ENCODE data around the gene USP2.
A peak's percentile ranks its signal among the peaks of the same experiment; 100 is the strongest.

The USP2 gene

DNA sequence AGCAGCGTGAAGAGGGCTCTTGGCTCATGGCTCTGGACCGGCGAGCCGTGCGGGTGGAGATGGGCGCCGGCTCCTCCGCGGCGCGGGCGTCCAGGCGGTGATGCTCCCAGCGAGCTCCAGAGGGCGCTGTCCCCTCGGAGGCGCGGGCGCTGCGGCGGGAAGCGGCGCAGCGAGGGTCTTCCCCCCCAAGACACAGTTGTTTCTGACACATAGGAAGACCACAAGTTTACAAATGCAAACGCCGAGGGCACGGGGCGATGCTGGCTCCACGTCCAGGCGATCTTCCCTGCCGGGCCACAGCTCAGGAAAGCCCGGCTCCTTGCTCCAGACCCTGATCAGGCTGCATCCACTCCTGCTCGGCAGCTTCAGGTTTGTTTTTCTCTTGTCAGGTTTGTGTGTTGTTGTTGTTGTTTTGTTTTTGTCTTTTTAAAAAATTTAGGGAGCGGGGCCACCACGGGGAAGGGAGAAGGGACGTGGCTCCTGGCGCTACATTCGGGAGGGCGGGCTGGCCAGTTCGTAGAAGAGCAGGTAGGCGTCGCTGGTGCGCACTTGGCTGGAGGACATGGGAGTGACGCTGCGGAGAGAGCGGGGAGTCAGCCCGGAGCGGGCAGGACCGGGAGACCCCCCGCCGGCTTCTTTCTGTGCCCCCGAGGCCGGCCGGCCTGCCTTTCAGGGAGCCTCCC lies 25.0 kb downstream of the USP2 start:
- peak overlapping the region; percentile 75 for H3K4me3 ChIP-seq (ENCODE audit: low read length)
- no peaks in the 10 kb centered on the region for H3K36me3 ChIP-seq (ENCODE audit: control insufficient read depth, low read depth, low read length)
- no peaks in the 10 kb centered on the region for H3K9me3 ChIP-seq (ENCODE audit: control insufficient read depth, low read depth, low read length)
- H3K27me3 ChIP-seq (ENCODE audit: control insufficient read depth, insufficient read depth, low read length): peaks cover 13% of the 10 kb centered on the region
- H3K9ac ChIP-seq (ENCODE audit: low read length): no peak overlapping the region
- H3K4me1 ChIP-seq (ENCODE audit: control insufficient read depth, low read depth, low read length): peaks cover 18% of the 10 kb centered on the region
- peak overlapping the region; percentile 63 for H3K27ac ChIP-seq (ENCODE audit: low read length)

DNA sequence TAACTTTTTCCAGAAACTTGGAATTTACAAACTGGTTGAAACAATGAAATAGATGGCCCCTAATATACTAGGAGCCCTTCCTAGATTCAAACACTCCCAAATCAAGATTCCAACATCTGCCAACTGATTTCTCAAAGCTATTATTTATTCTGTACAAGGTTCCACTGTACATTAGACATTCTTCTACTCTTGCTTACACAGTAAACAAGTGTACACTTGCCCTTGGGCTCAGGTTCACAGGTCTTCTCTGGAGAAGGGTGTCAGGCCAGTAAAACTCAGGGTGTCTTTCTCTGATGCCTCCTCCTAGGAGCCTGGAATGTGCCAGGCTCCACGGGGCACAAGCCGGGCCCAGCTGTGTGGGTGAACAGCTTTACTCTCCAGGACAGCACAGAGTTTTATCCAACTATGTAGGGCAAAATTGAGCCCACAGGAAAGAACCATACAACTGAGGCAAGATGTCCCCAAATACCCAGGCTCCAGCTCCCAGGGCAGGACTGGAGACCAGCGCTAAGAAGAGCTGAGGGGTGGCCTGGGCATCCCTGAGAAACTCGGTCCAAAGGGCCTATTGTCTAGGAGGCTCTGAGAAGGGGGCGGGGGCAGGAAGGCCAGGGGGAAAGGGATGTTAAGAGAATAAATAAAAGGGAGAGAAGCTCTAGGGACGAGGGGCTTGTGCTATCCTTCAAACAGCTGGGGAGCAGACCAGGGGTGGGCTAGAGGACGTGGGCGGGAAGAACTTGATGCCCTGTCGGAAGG lies 26.2 kb downstream of the USP2 start:
- Histone ChIP-seq H3K9me3 (ENCODE audit: control insufficient read depth, low read depth, low read length) (no peaks in the 10 kb centered on the region), H3K4me3 (ENCODE audit: low read length) (no peak overlapping the region), H3K4me1 (ENCODE audit: control insufficient read depth, low read depth, low read length) (peaks cover 8% of the 10 kb centered on the region), H3K9ac (ENCODE audit: low read length) (no peak overlapping the region), H3K27ac (ENCODE audit: low read length) (no peak overlapping the region), H3K36me3 (ENCODE audit: control insufficient read depth, low read depth, low read length) (no peaks in the 10 kb centered on the region), H3K27me3 (ENCODE audit: control insufficient read depth, insufficient read depth, low read length) (peaks cover 12% of the 10 kb centered on the region)

DNA sequence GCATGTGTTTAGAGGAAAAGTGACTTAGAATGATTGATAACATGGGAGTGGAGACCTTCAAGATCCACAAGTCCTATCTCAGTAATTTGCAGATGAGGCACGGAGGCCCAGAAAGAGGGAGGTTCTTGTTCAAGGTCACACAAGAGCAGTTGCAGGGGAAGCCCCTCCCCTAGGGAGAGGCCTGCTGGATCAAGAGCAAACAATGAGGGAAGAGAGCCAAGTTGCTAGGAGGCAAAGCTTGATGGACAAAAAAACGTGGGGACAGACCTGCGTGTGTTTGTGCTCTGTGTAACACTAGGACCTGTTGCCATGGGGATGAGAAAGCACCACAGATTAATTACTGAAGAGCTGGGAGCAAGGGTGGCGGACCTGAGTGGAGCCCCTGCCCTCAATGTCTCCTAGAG lies 28.6 kb downstream of the USP2 start:
- H3K4me3 ChIP-seq (ENCODE audit: low read length): no peak overlapping the region

DNA sequence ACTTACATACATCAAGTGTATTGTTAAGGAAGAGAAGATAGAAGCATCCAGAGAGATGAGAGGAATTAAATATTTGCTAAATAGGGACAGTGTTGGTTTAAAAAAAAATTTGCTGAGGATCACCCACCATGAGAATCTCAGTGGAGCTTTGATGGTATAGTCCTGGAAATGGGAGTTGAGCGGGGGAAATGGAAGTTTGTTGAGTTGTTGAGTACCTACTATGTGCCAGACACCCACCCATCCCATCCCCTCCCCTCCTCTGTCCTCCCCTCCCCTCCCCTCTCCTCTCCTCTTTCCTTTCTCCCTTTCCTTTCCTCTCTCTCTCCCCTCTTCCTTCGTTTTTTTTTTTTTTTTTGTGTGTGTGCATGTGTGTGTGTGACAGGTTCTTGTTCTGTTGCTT lies 30.3 kb downstream of the USP2 start:
- peaks cover 8% of the 10 kb centered on the region for H3K4me1 ChIP-seq (ENCODE audit: control insufficient read depth, low read depth, low read length)

More for the DNA sequence above, 28.6 kb downstream of the USP2 start:
- Histone ChIP-seq H3K27me3 (ENCODE audit: control insufficient read depth, insufficient read depth, low read length) (peaks cover 12% of the 10 kb centered on the region), H3K9ac (ENCODE audit: low read length) (no peak overlapping the region), H3K36me3 (ENCODE audit: control insufficient read depth, low read depth, low read length) (no peaks in the 10 kb centered on the region), H3K4me1 (ENCODE audit: control insufficient read depth, low read depth, low read length) (peaks cover 8% of the 10 kb centered on the region), H3K9me3 (ENCODE audit: control insufficient read depth, low read depth, low read length) (no peaks in the 10 kb centered on the region), H3K27ac (ENCODE audit: low read length) (no peak overlapping the region)

DNA sequence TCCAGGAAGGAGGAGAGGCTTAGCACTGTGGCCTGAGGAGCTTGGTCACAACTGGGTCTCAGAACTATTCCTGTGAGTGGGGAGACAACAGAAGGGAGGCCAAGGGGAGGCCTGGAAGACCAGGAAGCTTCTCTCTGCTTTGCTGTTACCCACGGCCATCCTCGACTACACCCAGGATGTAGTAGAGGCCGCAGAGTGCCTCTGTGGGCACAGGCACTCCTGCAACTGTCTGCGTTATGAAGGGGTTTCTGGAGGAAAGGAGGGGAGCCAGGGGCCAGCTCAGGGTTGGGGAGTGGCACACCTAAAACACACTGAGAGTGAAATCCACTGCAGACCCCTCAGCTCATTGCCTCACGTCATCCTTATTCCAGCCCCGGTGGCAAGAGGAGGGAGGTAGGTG lies 31.2 kb downstream of the USP2 start:
- no peak overlapping the region for H3K9ac ChIP-seq (ENCODE audit: low read length)
- H3K27ac ChIP-seq (ENCODE audit: low read length): no peak overlapping the region
- H3K9me3 ChIP-seq (ENCODE audit: control insufficient read depth, low read depth, low read length): no peaks in the 10 kb centered on the region
- peaks cover 3% of the 10 kb centered on the region for H3K27me3 ChIP-seq (ENCODE audit: control insufficient read depth, insufficient read depth, low read length)
- no peak overlapping the region for H3K4me3 ChIP-seq (ENCODE audit: low read length)
- H3K36me3 ChIP-seq (ENCODE audit: control insufficient read depth, low read depth, low read length): no peaks in the 10 kb centered on the region
- H3K4me1 ChIP-seq (ENCODE audit: control insufficient read depth, low read depth, low read length): no peaks in the 10 kb centered on the region

More for the DNA sequence above, 30.3 kb downstream of the USP2 start:
- H3K27ac ChIP-seq (ENCODE audit: low read length): no peak overlapping the region
- no peaks in the 10 kb centered on the region for H3K9me3 ChIP-seq (ENCODE audit: control insufficient read depth, low read depth, low read length)
- no peaks in the 10 kb centered on the region for H3K36me3 ChIP-seq (ENCODE audit: control insufficient read depth, low read depth, low read length)
- peaks cover 12% of the 10 kb centered on the region for H3K27me3 ChIP-seq (ENCODE audit: control insufficient read depth, insufficient read depth, low read length)
- H3K9ac ChIP-seq (ENCODE audit: low read length): no peak overlapping the region
- H3K4me3 ChIP-seq (ENCODE audit: low read length): no peak overlapping the region

DNA sequence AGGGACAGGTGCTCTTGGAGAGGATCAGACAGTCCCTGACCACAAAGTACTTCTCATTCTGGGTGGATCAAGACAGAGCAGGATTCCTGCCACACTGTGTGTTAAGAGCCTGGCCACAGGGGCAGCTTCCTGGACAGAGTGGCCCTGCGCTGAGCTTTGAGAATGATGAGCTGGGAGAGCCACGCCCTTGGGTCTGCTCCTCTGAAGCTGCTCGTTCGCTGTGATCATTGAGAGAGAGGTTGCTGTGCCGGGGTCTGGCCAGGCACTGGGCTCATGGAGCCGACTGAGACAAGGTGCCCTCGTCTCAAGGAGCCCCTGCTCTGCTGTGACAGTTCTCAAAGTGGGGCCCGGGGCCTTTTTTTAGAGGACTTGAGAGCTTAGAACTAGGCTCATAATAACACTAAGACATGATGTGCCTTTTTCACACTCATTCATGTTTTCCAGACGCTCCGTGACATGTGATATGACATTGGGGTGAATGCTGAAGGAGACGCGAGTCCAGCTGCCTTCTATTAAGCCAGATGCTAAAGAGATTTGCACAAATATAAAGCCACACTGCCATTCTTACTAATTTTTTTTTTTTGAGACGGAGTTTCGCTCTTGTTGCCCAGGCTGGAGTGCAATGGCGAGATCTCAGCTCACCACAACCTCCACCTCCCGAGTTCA lies 33.4 kb downstream of the USP2 start:
- H3K4me3 ChIP-seq (ENCODE audit: low read length): no peak overlapping the region
- no peaks in the 10 kb centered on the region for H3K36me3 ChIP-seq (ENCODE audit: control insufficient read depth, low read depth, low read length)
- H3K27me3 ChIP-seq (ENCODE audit: control insufficient read depth, insufficient read depth, low read length): no peaks in the 10 kb centered on the region
- H3K9me3 ChIP-seq (ENCODE audit: control insufficient read depth, low read depth, low read length): no peaks in the 10 kb centered on the region
- no peaks in the 10 kb centered on the region for H3K4me1 ChIP-seq (ENCODE audit: control insufficient read depth, low read depth, low read length)
- H3K9ac ChIP-seq (ENCODE audit: low read length): no peak overlapping the region
- no peak overlapping the region for H3K27ac ChIP-seq (ENCODE audit: low read length)

DNA sequence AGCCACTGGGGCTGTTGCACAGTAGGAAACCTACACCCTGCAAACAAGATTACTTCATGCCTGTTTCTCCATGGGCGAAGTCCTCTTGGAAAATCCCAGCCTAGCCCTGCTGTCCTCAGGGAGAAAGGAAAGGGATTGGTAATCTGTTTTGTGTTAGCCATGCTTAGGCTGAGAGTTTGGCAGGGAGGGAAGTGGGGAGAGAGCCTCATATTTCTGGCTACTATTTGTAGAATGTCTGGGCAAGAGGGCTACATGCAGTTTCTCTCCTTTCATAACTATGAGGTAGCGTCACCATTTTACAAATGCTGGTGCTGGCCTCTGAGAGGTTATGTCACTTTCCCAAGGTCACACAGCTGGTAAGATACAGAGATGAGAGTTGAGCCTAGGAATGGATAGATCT lies 34.2 kb downstream of the USP2 start:
- Histone ChIP-seq H3K27ac (ENCODE audit: low read length) (no peak overlapping the region), H3K4me1 (ENCODE audit: control insufficient read depth, low read depth, low read length) (no peaks in the 10 kb centered on the region), H3K36me3 (ENCODE audit: control insufficient read depth, low read depth, low read length) (no peaks in the 10 kb centered on the region), H3K9me3 (ENCODE audit: control insufficient read depth, low read depth, low read length) (no peaks in the 10 kb centered on the region), H3K4me3 (ENCODE audit: low read length) (no peak overlapping the region), H3K27me3 (ENCODE audit: control insufficient read depth, insufficient read depth, low read length) (peaks cover 1% of the 10 kb centered on the region), H3K9ac (ENCODE audit: low read length) (no peak overlapping the region)

DNA sequence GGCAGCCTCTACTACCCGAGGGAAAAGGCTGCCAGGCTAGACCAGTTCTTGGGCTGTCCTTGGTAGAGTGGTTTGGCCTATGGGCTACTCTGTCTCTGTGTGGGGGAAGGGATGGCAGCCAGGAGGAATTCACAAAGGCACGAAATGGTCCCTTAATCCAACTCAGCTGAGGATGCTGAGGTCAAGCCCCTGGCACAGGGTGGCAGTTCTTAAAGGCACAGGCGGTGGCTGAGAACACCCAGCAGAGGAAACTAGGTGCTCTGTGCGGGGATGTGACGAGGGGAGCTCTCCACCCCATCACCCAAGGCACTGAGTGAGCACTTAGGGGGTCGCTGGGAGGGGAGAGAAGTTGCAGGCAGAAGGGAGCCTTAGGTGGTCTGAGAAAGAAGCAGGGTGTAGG lies 34.9 kb downstream of the USP2 start, which contains the start of gene MFRP:
Gene MFRP, minus strand, starts transcription at position 101 of the 400 bp plus-strand sequence. CDS start 192 bp downstream, outside the sequence.
- H3K27me3 ChIP-seq (ENCODE audit: control insufficient read depth, insufficient read depth, low read length): peaks cover 8% of the 10 kb centered on the region
- no peaks in the 10 kb centered on the region for H3K9me3 ChIP-seq (ENCODE audit: control insufficient read depth, low read depth, low read length)
- H3K4me1 ChIP-seq (ENCODE audit: control insufficient read depth, low read depth, low read length): no peaks in the 10 kb centered on the region
- H3K4me3 ChIP-seq (ENCODE audit: low read length): no peak within 1 kb of the TSS
- no peak within 1 kb of the TSS for H3K9ac ChIP-seq (ENCODE audit: low read length)
- no peak within 1 kb of the TSS for H3K27ac ChIP-seq (ENCODE audit: low read length)
- no peaks in the 10 kb centered on the region for H3K36me3 ChIP-seq (ENCODE audit: control insufficient read depth, low read depth, low read length)

DNA sequence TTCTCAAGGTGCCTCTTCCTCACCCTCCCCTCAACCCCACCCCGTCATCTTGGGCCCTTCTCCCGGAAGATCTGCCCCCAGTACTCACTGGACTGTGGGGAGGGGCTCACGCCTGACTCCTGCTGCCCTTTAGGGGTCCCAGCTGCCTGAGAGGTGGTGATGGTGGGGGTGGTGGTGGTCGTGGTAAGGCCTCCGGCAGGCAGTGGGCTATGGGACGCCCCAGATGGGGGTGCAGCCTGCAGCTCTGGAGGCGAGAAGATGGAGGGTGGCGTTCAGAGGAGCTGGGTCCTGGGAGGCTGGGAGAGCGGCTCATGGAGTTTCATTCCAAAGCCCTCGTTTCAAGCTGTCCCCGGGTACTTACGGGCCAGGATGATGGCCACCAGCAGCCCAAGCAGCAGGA lies 35.8 kb downstream of the USP2 start:
- Histone ChIP-seq H3K27ac (ENCODE audit: low read length) (no peak overlapping the region), H3K36me3 (ENCODE audit: control insufficient read depth, low read depth, low read length) (no peaks in the 10 kb centered on the region), H3K9me3 (ENCODE audit: control insufficient read depth, low read depth, low read length) (no peaks in the 10 kb centered on the region), H3K9ac (ENCODE audit: low read length) (no peak overlapping the region), H3K4me3 (ENCODE audit: low read length) (no peak overlapping the region), H3K4me1 (ENCODE audit: control insufficient read depth, low read depth, low read length) (peaks cover 6% of the 10 kb centered on the region), H3K27me3 (ENCODE audit: control insufficient read depth, insufficient read depth, low read length) (peaks cover 17% of the 10 kb centered on the region)

DNA sequence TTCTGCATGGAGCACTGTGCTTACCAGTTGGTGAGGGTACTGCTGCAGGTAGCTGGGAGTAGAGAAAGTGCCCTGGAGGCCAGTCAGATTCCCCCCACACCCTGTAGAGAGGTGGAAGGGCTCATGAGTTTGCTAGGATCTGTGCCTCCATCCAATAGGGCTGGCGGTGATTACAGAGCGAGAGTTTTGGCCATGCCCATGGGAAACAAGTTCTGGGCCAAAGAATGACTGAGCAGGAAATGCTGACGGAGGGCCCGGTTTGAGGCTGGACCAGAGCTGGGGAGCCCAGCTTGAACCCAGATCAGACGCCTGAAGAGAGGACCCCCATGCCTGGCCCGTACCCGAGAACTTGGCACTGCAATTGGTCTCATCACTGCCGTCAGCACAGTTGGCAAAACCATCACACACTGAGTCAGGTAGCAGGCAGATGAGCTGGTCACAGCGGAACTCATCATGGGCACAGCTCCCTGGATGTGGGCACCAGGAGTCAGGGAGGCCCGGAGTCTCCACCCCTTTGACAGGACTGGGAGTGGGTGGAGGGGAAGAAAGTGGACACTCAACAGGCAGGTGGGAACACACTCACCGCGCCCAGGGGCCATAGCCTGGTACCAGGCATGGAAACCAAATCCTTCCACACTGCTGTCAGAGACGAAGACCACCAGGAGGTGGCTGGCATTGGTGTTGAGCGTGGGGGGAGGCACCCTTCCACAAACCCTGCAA lies 37.0 kb downstream of the USP2 start:
- H3K4me1 ChIP-seq (ENCODE audit: control insufficient read depth, low read depth, low read length): peaks cover 6% of the 10 kb centered on the region
- H3K9ac ChIP-seq (ENCODE audit: low read length): no peak overlapping the region
- no peaks in the 10 kb centered on the region for H3K9me3 ChIP-seq (ENCODE audit: control insufficient read depth, low read depth, low read length)
- H3K4me3 ChIP-seq (ENCODE audit: low read length): no peak overlapping the region
- peaks cover 29% of the 10 kb centered on the region for H3K27me3 ChIP-seq (ENCODE audit: control insufficient read depth, insufficient read depth, low read length)
- H3K27ac ChIP-seq (ENCODE audit: low read length): no peak overlapping the region
- no peaks in the 10 kb centered on the region for H3K36me3 ChIP-seq (ENCODE audit: control insufficient read depth, low read depth, low read length)

DNA sequence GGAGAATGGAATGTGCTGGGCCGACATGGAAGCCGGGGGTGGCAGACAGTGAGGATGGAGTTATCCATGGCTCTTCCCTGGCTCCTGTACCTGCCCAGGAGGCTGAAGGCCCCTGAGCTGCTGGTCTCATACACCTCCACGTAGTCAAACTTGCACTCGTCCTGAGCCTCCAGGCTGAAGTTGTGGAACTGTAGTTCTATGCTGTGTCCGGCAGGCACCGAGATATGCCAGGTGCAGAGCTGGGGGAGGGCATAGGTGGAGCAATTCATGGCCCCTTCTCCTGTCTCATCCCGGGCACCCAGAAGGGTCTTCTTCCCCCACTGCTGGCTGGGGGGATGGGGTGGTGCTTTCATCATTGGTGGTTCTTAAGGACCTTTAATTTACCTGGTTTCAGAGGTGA lies 37.8 kb downstream of the USP2 start:
- H3K27me3 ChIP-seq (ENCODE audit: control insufficient read depth, insufficient read depth, low read length): peaks cover 37% of the 10 kb centered on the region
- H3K9me3 ChIP-seq (ENCODE audit: control insufficient read depth, low read depth, low read length): no peaks in the 10 kb centered on the region
- no peak overlapping the region for H3K27ac ChIP-seq (ENCODE audit: low read length)
- H3K36me3 ChIP-seq (ENCODE audit: control insufficient read depth, low read depth, low read length): no peaks in the 10 kb centered on the region
- peaks cover 7% of the 10 kb centered on the region for H3K4me1 ChIP-seq (ENCODE audit: control insufficient read depth, low read depth, low read length)
- H3K4me3 ChIP-seq (ENCODE audit: low read length): no peak overlapping the region
- no peak overlapping the region for H3K9ac ChIP-seq (ENCODE audit: low read length)

Data from iPS-18a (cell line).